ENCODE results near the gene TENT4A.
"Not testable (repeated sequence)": the region's sequence is repeated elsewhere in the genome, so short reads cannot be mapped to it uniquely, and the experiment has no call there.

TENT4A gene

GRCh38 chr5:6713274-6714225, at the start of gene TENT4A:
Gene TENT4A (plus strand): TSS chr5:6713432. CDS start chr5:6713984, 552 bp downstream.
- TF ChIP-seq CTCF (IDR thresholded peaks at IDR 0.05; ENCODE audit: low read depth, low read length) = no peak
- H3K4me3 ChIP-seq (ENCODE audit: low read depth, low read length) = peak within 1 kb of the TSS; percentile 78

GRCh38 chr5:6666762-6667161, 46.5 kb upstream of the TENT4A start:
- TF ChIP-seq CTCF (IDR thresholded peaks at IDR 0.05; ENCODE audit: low read depth, low read length) = no peak

GRCh38 chr5:6667648-6668047, 45.6 kb upstream of the TENT4A start:
- H3K4me3 ChIP-seq (ENCODE audit: low read depth, low read length) = no peak overlapping the region
- no peak for TF ChIP-seq CTCF (IDR thresholded peaks at IDR 0.05; ENCODE audit: low read depth, low read length)

More at GRCh38 chr5:6666762-6667161, 46.5 kb upstream of the TENT4A start:
- no peak overlapping the region for H3K4me3 ChIP-seq (ENCODE audit: low read depth, low read length)

GRCh38 chr5:6668717-6669116, 44.5 kb upstream of the TENT4A start:
- not testable (repeated sequence) for H3K4me3 ChIP-seq (ENCODE audit: low read depth, low read length)

GRCh38 chr5:6673031-6673430, 40.2 kb upstream of the TENT4A start:
- no peak for TF ChIP-seq CTCF (IDR thresholded peaks at IDR 0.05; ENCODE audit: low read depth, low read length)

GRCh38 chr5:6673963-6674362, 39.3 kb upstream of the TENT4A start:
- TF ChIP-seq CTCF (IDR thresholded peaks at IDR 0.05; ENCODE audit: low read depth, low read length) = no peak
- no peak overlapping the region for H3K4me3 ChIP-seq (ENCODE audit: low read depth, low read length)

More at GRCh38 chr5:6673031-6673430, 40.2 kb upstream of the TENT4A start:
- H3K4me3 ChIP-seq (ENCODE audit: low read depth, low read length) = no peak overlapping the region

- no peak overlapping the region for H3K4me3 ChIP-seq (ENCODE audit: low read depth, low read length)
- TF ChIP-seq CTCF (IDR thresholded peaks at IDR 0.05; ENCODE audit: low read depth, low read length) = no peak
Observed at GRCh38 chr5:6674421-6674820, 38.8 kb upstream of the TENT4A start.

All from WI38 (cell line).